ENCODE measurements around the gene C2CD2. TPM values are rescaled to one million over a fixed set of nuclear protein-coding genes. Genes with fewer than 3 reads are reported as not detected.

The C2CD2 gene
- total and polyA plus RNA-seq, 2 of the 8 experiments (the other 6 are each of a cell fraction or from before 2014, with no cell fraction given): 10.4 to 13.0 TPM

- Histone ChIP-seq H2AFZ (ENCODE audit: low read length) (no peak overlapping the region), H3K14ac (ENCODE audit: insufficient read length) (no peak overlapping the region), H3K27me3 (replicated peaks in 1 of 4; ENCODE audit: control insufficient read depth in 3 of 4, extremely low read depth in 1 of 4, insufficient read depth in 3 of 4, low read length in 3 of 4) (no peaks in the 10 kb centered on the region), H3K27ac (ENCODE audit: low read depth, low read length) (no peak overlapping the region), H2AK5ac (ENCODE audit: low read depth, low read length) (no peak overlapping the region), H3K23ac (ENCODE audit: insufficient read length) (no peak overlapping the region), H2BK15ac (ENCODE audit: low read length) (no peak overlapping the region), H3K9ac (replicated peaks in 1 of 4; ENCODE audit: extremely low read depth in 1 of 4, low read depth in 3 of 4, low read length in 3 of 4) (no peak overlapping the region), H3K23me2 (ENCODE audit: low read depth, low read length) (no peaks in the 10 kb centered on the region), H4K91ac (replicated peaks; ENCODE audit: insufficient read length, low read length) (no peak overlapping the region), H4K8ac (ENCODE audit: extremely low read depth, insufficient read depth, low read length) (no peak overlapping the region), H2BK5ac (ENCODE audit: low read depth, low read length) (no peak overlapping the region), H2BK20ac (ENCODE audit: low read length) (no peak overlapping the region), H2BK120ac (replicated peaks; ENCODE audit: low read depth, low read length) (no peak overlapping the region), H3K18ac (ENCODE audit: extremely low read depth, low read length) (no peak overlapping the region), H3K4me2 (ENCODE audit: insufficient read depth in 1 of 2, low read depth in 2 of 2, low read length in 2 of 2) (no peak overlapping the region), H3K79me1 (ENCODE audit: low read depth, low read length) (no peaks in the 10 kb centered on the region), H3K4me3 (ENCODE audit: extremely low read depth in 1 of 4, insufficient read depth in 2 of 4, low read depth in 3 of 4, low read length in 4 of 4) (no peak overlapping the region), H3K36me3 (ENCODE audit: control insufficient read depth in 2 of 4, insufficient read depth in 4 of 4, low read length in 3 of 4) (no peaks in the 10 kb centered on the region), H2BK12ac (ENCODE audit: low read depth, low read length) (peak overlapping the region; percentile 17; the same call in 1 of the 2 replicates), H3K4ac (replicated peaks; ENCODE audit: insufficient read length, low read depth, low read length) (no peak overlapping the region), H3K9me3 (ENCODE audit: insufficient read depth in 2 of 2, low read depth in 1 of 2, low read length in 1 of 2) (no peaks in the 10 kb centered on the region), H4K20me1 (replicated peaks in 1 of 2; ENCODE audit: control insufficient read depth in 1 of 2, insufficient read depth in 2 of 2, low read length in 2 of 2) (no peaks in the 10 kb centered on the region), H4K5ac (ENCODE audit: insufficient read length, low read depth, low read length) (no peak overlapping the region), H3K4me1 (replicated peaks in 1 of 4; ENCODE audit: control insufficient read depth in 3 of 4, insufficient read depth in 4 of 4, low read length in 3 of 4) (peaks cover 1 to 10% (median 3%) of the 10 kb centered on the region in 4 experiments; a peak in 6 of 7 replicates), H3K79me2 (ENCODE audit: control insufficient read depth in 1 of 2, insufficient read depth in 2 of 2, low read length in 2 of 2) (no peaks in the 10 kb centered on the region), H3K56ac (replicated peaks; ENCODE audit: insufficient read length, low read depth, low read length) (no peak overlapping the region)
- DNase-seq (ENCODE audit: low read depth in 1 of 2, low spot score in 2 of 2): peak in 1 of 2 experiments; percentile 27
- FAIRE-seq: no peak
- WGBS, 2 experiments (ENCODE audit: extremely low coverage in 1 of 2, insufficient coverage in 1 of 2, insufficient read length in 1 of 2, insufficient replicate concordance in 2 of 2, low coverage in 1 of 2, low lambda C conversion rate in 2 of 2, missing lambda C conversion rate in 1 of 2): 95% methylated on average over 8 of the region's 8 CpGs; no CpG with 5 or more reads in 1 of the 2 experiments
- ChIA-PET POLR2A (ENCODE audit: partially characterized antibody) (no interaction called here), CTCF (ENCODE audit: partially characterized antibody) (interaction anchor here (0.9 to 1.3 kb wide), 4 partner anchors 10 to 140 kb away, joined by 3 read pairs; no protein-coding TSS in a partner anchor)
- no peak for TF ChIP-seq TBP (IDR thresholded peaks at IDR 0.05; ENCODE audit: low read depth, low read length)
- TF ChIP-seq SP2 (IDR thresholded peaks at IDR 0.05; ENCODE audit: low read length): no peak
- TF ChIP-seq SIRT6 (IDR thresholded peaks at IDR 0.05; ENCODE audit: low read length): no peak
- no peak for TF ChIP-seq RBBP5 (IDR thresholded peaks at IDR 0.05; ENCODE audit: borderline replicate concordance, low read depth, low read length)
- no peak for TF ChIP-seq CHD2 (IDR thresholded peaks at IDR 0.05; ENCODE audit: low read length)
- TF ChIP-seq POLR2AphosphoS5 (IDR thresholded peaks at IDR 0.05; ENCODE audit: low read depth, low read length): no peak
- TF ChIP-seq, protein P1, sequence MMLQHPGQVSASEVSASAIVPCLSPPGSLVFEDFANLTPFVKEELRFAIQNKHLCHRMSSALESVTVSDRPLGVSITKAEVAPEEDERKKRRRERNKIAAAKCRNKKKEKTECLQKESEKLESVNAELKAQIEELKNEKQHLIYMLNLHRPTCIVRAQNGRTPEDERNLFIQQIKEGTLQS (IDR thresholded peaks at IDR 0.05; ENCODE audit: insufficient read depth, low read depth, low read length): no peak
- TF ChIP-seq SAP30 (IDR thresholded peaks at IDR 0.05; ENCODE audit: insufficient read depth, insufficient replicate concordance, low read length): no peak
- no peak for TF ChIP-seq RNF2 (IDR thresholded peaks at IDR 0.05; ENCODE audit: borderline replicate concordance, low read depth, low read length, missing control alignments, poor library complexity, severe bottlenecking)
- TF ChIP-seq CREB1 (IDR thresholded peaks at IDR 0.05): no peak
- TF ChIP-seq SUZ12 (IDR thresholded peaks at IDR 0.05; ENCODE audit: low read length): no peak
- TF ChIP-seq, protein P2, sequence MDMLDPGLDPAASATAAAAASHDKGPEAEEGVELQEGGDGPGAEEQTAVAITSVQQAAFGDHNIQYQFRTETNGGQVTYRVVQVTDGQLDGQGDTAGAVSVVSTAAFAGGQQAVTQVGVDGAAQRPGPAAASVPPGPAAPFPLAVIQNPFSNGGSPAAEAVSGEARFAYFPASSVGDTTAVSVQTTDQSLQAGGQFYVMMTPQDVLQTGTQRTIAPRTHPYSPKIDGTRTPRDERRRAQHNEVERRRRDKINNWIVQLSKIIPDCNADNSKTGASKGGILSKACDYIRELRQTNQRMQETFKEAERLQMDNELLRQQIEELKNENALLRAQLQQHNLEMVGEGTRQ (IDR thresholded peaks at IDR 0.05; ENCODE audit: low read length): no peak
- TF ChIP-seq JUN (IDR thresholded peaks at IDR 0.05; ENCODE audit: low read depth, low read length): no peak
These were observed 10.4 kb upstream of the C2CD2 start for GRCh38 chr21:41964171-41964570.
